ENCODE results near the gene MYO6.
"Not testable (repeated sequence)": the region's sequence is repeated elsewhere in the genome, so short reads cannot be mapped to it uniquely, and the experiment has no call there.

DNA sequence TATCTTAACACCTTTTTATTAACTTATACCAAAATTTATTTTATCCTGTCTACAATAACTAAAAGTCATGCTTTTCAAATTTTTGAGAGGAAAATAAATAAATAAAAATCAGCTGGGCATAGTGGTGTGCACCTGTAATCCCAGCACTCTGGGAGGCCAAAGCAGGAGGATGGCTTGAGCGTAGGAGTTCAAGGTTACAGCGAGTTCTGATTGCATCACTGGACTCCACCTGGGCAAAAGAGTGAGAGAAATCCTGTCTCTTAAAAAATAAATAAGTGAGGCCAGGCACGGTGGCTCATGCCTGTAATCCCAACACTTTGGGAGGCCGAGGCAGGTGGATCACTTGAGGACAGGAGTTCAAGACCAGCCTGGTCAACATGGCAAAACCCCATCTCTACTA is 40.7 kb upstream of the MYO6 start:
- TF ChIP-seq CTCF (conservative IDR thresholded peaks at IDR 0.05 in 1 of 2, IDR thresholded peaks at IDR 0.05 in 1 of 2; ENCODE audit: extremely low read depth in 1 of 2, insufficient read depth in 1 of 2, low read depth in 1 of 2, low read length in 2 of 2); EZH2 (IDR thresholded peaks at IDR 0.05; ENCODE audit: borderline replicate concordance, low read length): not testable (repeated sequence)

Data from mammary epithelial cell (primary cell).